HepG2 (cell line): ENCODE measurements around the gene COX7A1. TPM values are rescaled to one million over a fixed set of nuclear protein-coding genes. Genes with fewer than 3 reads are reported as not detected.
A peak's percentile ranks its signal among the peaks of the same experiment; 100 is the strongest.

Experiments
- CHCHD3 ChIP-seq: sonication (generic); formaldehyde crosslinking; IDR thresholded peaks from 2 replicates; pipeline ENCODE4 v1.8.0; 2022; ENCODE audit warnings: mild to moderate bottlenecking, missing genetic modification reagents, moderate library complexity
- GATA4 ChIP-seq: sonication (generic); IDR thresholded peaks from 2 replicates; pipeline ENCODE4 v1.6.1; 2016; ENCODE audit warnings: antibody characterized with exemption, low read depth, borderline replicate concordance
- MYNN ChIP-seq: sonication (generic); formaldehyde crosslinking; IDR thresholded peaks from 2 replicates; pipeline ENCODE4 v1.4.0; 2020; ENCODE audit warnings: mild to moderate bottlenecking, low read depth, missing genetic modification reagents
- NFIC ChIP-seq: IDR thresholded peaks from 2 replicates; pipeline ENCODE4 v1.6.1; 2012; ENCODE audit warnings: mild to moderate bottlenecking, low read length, inconsistent platforms
- PAXIP1 ChIP-seq: sonication (generic); formaldehyde crosslinking; conservative IDR thresholded peaks from 2 replicates; pipeline ENCODE4 v1.4.0; 2020; ENCODE audit warnings: mild to moderate bottlenecking, missing genetic modification reagents, moderate library complexity
- PBX3 ChIP-seq: sonication (generic); formaldehyde crosslinking; IDR thresholded peaks from 2 replicates; pipeline ENCODE4 v1.8.1; 2023; ENCODE audit warnings: missing genetic modification reagents, inconsistent platforms, borderline replicate concordance
- PRDM4 ChIP-seq: sonication (generic); formaldehyde crosslinking; IDR thresholded peaks from 2 replicates; pipeline ENCODE4 v1.9.0; 2021; ENCODE audit warnings: missing genetic modification reagents, borderline replicate concordance
- SOX6 ChIP-seq, 2 experiments: fragments of 450-650 bp in 1 of 2; sonication (generic) in 1 of 2; formaldehyde crosslinking in 1 of 2; IDR thresholded peaks; 2 replicates each; pipeline versions ENCODE4 v1.4.0 to v1.6.1; 2017 to 2020; ENCODE audit warnings: antibody characterized with exemption in 1 of 2, mild to moderate bottlenecking in 1 of 2, missing genetic modification reagents in 1 of 2
- ZNF235 ChIP-seq: sonication (generic); formaldehyde crosslinking; IDR thresholded peaks from 2 replicates; pipeline ENCODE4 v1.8.1; 2023; ENCODE audit warnings: mild to moderate bottlenecking, missing genetic modification reagents, borderline replicate concordance
- ZNF343 ChIP-seq: sonication (generic); formaldehyde crosslinking; IDR thresholded peaks from 2 replicates; pipeline ENCODE4 v1.4.0; 2020; ENCODE audit warnings: mild to moderate bottlenecking, missing genetic modification reagents
- ZNF383 ChIP-seq: sonication (generic); formaldehyde crosslinking; IDR thresholded peaks from 2 replicates; pipeline ENCODE4 v1.4.0; 2020; ENCODE audit warnings: missing genetic modification reagents, mild to moderate bottlenecking, borderline replicate concordance
- polyA plus RNA-seq, 8 experiments: library from polyadenylated mRNA; depleted of rRNA in 3 of 8; stranded (reverse) in 7 of 8; unstranded in 1 of 8; fragments of >200 nt; fragmentation: Illumina TruSeq in 4 of 8; extraction: Trizol in 4 of 8; gene quantifications; 2 replicates each; pipeline versions ENCODE4 v1.2.1 to v1.2.3, GENCODE V29; 2011 to 2016; ENCODE audit warnings: low read depth in 4 of 8, missing spikeins in 1 of 8, mixed read lengths in 1 of 8; ENCODE audit not compliant: insufficient read depth in 1 of 8
- total RNA-seq, 5 experiments: library from RNA; depleted of rRNA; stranded (reverse); fragments of >200 nt; fragmentation: Illumina TruSeq; extraction: Trizol; gene quantifications; 2 replicates each; pipeline ENCODE4 v1.2.3, GENCODE V29; 2016; ENCODE audit warnings: low read depth in 1 of 5

The COX7A1 gene
- total and polyA plus RNA-seq, 2 of the 13 experiments (the other 11 are each of a cell fraction or from before 2014, with no cell fraction given): not detected

- TF ChIP-seq PAXIP1 (CRISPR knock-in tag): no peak
- TF ChIP-seq ZNF383 (CRISPR knock-in tag): no peak
- no peak for TF ChIP-seq CHCHD3 (CRISPR knock-in tag)
- TF ChIP-seq GATA4: no peak
- TF ChIP-seq NFIC: no peak
- no peak for TF ChIP-seq ZNF235
- TF ChIP-seq PRDM4 (CRISPR knock-in tag): no peak
- no peak for TF ChIP-seq MYNN (CRISPR knock-in tag)
- TF ChIP-seq SOX6 (IDR thresholded peaks at IDR 0.05): no peak
- no peak for TF ChIP-seq SOX6 (CRISPR knock-in tag; IDR thresholded peaks at IDR 0.05)
- 0 out of 2 replicates have a peak, but pooled peaks have one; percentile 2 for TF ChIP-seq ZNF343 (CRISPR knock-in tag)
- TF ChIP-seq PBX3 (CRISPR knock-in tag): no peak
Measured at GRCh38 chr19:36128392-36128736, 23.9 kb downstream of the COX7A1 start (continued).
